HepG2 (cell line): ENCODE measurements around the gene PPCDC. TPM values are rescaled to one million over a fixed set of nuclear protein-coding genes. Genes with fewer than 3 reads are reported as not detected.
A peak's percentile ranks its signal among the peaks of the same experiment; 100 is the strongest.

Source experiments
- BCL6 ChIP-seq: IDR thresholded peaks from 2 replicates; pipeline ENCODE4 v1.6.1; 2016; ENCODE audit warnings: missing genetic modification reagents, missing compliant biosample characterization
- MXI1 ChIP-seq: IDR thresholded peaks from 3 replicates; pipeline ENCODE4 v1.6.1; 2012; ENCODE audit warnings: low read depth, low read length, inconsistent platforms, borderline replicate concordance
- NR2F6 ChIP-seq, 2 experiments: IDR thresholded peaks; 2 replicates each; pipeline ENCODE4 v1.6.1; 2016; ENCODE audit warnings: antibody characterized with exemption in 1 of 2, mild to moderate bottlenecking in 1 of 2
- RBM22 ChIP-seq: fragments of 200-400 bp; formaldehyde crosslinking; optimal IDR thresholded peaks from 2 replicates; pipeline ENCODE3; 2017; ENCODE audit warnings: mild to moderate bottlenecking, low read length, moderate library complexity
- REPIN1 ChIP-seq: sonication (generic); formaldehyde crosslinking; IDR thresholded peaks from 2 replicates; pipeline ENCODE4 v1.8.0; 2022; ENCODE audit warnings: missing genetic modification reagents, low read depth, mild to moderate bottlenecking, borderline replicate concordance
- RXRA ChIP-seq: sonication (generic); formaldehyde crosslinking; IDR thresholded peaks from 2 replicates; pipeline ENCODE4 v1.5.1; 2020; ENCODE audit warnings: missing genetic modification reagents
- SALL1 ChIP-seq: sonication (generic); formaldehyde crosslinking; IDR thresholded peaks from 2 replicates; pipeline ENCODE4 v1.8.0; 2022; ENCODE audit warnings: mild to moderate bottlenecking, missing genetic modification reagents
- SALL2 ChIP-seq: sonication (generic); formaldehyde crosslinking; IDR thresholded peaks from 2 replicates; pipeline ENCODE4 v1.8.1; 2023; ENCODE audit warnings: mild to moderate bottlenecking, missing genetic modification reagents, inconsistent platforms
- SMC3 ChIP-seq: IDR thresholded peaks from 2 replicates; pipeline ENCODE4 v1.6.1; 2011; ENCODE audit warnings: low read length, improper control_type of control experiment
- SP2 ChIP-seq: sonication (generic); formaldehyde crosslinking; IDR thresholded peaks from 2 replicates; pipeline ENCODE4 v1.5.1; 2020; ENCODE audit warnings: mild to moderate bottlenecking, missing genetic modification reagents
- THAP9 ChIP-seq: sonication (generic); formaldehyde crosslinking; IDR thresholded peaks from 2 replicates; pipeline ENCODE4; 2020; ENCODE audit warnings: missing genetic modification reagents, mild to moderate bottlenecking, borderline replicate concordance
- USF2 ChIP-seq, 2 experiments: sonication (generic) in 1 of 2; formaldehyde crosslinking in 1 of 2; IDR thresholded peaks; 2 replicates each; pipeline versions ENCODE4 v1.5.1 to v1.6.1; 2011 to 2020; ENCODE audit warnings: borderline replicate concordance in 1 of 2, low read depth in 1 of 2, low read length in 1 of 2, mild to moderate bottlenecking in 1 of 2, missing genetic modification reagents in 1 of 2, moderate library complexity in 1 of 2
- ZBTB49 ChIP-seq: sonication (generic); formaldehyde crosslinking; IDR thresholded peaks from 2 replicates; pipeline ENCODE4 v1.4.0; 2020; ENCODE audit warnings: missing genetic modification reagents, borderline replicate concordance
- ZKSCAN1 ChIP-seq: fragments of 150-350 bp; IDR thresholded peaks from 2 replicates; pipeline ENCODE4 v1.6.1; 2014; ENCODE audit warnings: low read length
- ZNF331 ChIP-seq: sonication (generic); formaldehyde crosslinking; IDR thresholded peaks from 2 replicates; pipeline ENCODE4 v1.4.0; 2020; ENCODE audit warnings: missing genetic modification reagents
- ZNF746 ChIP-seq: sonication (generic); formaldehyde crosslinking; IDR thresholded peaks from 2 replicates; pipeline ENCODE4 v1.8.0; 2022; ENCODE audit warnings: mild to moderate bottlenecking, missing genetic modification reagents
- ZNF780A ChIP-seq: sonication (generic); formaldehyde crosslinking; IDR thresholded peaks from 2 replicates; pipeline ENCODE4 v1.8.0; 2022; ENCODE audit warnings: mild to moderate bottlenecking, missing genetic modification reagents, moderate library complexity
- polyA plus RNA-seq, 8 experiments: library from polyadenylated mRNA; depleted of rRNA in 3 of 8; stranded (reverse) in 7 of 8; unstranded in 1 of 8; fragments of >200 nt; fragmentation: Illumina TruSeq in 4 of 8; extraction: Trizol in 4 of 8; gene quantifications; 2 replicates each; pipeline versions ENCODE4 v1.2.1 to v1.2.3, GENCODE V29; 2011 to 2016; ENCODE audit warnings: low read depth in 4 of 8, missing spikeins in 1 of 8, mixed read lengths in 1 of 8; ENCODE audit not compliant: insufficient read depth in 1 of 8
- total RNA-seq, 5 experiments: library from RNA; depleted of rRNA; stranded (reverse); fragments of >200 nt; fragmentation: Illumina TruSeq; extraction: Trizol; gene quantifications; 2 replicates each; pipeline ENCODE4 v1.2.3, GENCODE V29; 2016; ENCODE audit warnings: low read depth in 1 of 5
- TF ChIP-seq, protein P1 (sequence below): sonication (generic); formaldehyde crosslinking; IDR thresholded peaks from 2 replicates; pipeline ENCODE4 v1.4.0; 2020; ENCODE audit warnings: missing genetic modification reagents, borderline replicate concordance

Gene PPCDC
- total and polyA plus RNA-seq, 2 of the 13 experiments (the other 11 are each of a cell fraction or from before 2014, with no cell fraction given), result 12.3 to 12.8 TPM

DNA sequence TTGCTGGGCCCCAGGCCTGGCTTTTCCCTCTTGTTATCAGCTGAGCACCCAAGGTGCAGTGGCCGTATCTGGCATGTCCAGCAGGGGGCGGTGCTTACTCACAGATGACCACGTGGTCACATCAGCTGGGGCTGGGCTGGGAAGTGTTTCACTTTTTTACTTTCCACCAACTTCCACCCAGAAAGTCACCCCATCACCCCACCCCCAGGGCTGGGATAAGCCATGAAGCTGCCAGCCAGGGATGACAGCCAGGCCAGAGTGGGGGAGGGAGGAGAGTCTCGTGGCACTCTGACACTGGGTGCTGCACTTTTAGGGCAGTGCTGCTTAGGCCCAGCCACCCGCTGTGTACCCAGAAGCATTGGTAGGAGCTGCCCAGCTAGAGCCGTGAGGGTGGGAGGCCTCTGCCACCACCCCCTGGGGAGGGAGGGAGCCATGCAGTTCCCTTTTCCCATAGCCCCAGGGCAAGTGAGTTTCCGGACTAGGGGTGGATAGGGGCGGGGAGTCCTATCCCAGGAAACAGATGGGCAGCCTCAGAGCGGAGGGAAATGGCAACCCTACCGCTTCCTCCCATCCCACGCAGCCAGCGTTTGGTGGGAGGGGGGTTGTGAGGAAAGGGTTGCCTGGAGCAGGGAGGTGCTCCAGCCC, 6.1 kb downstream of the PPCDC start (continued):
- 0 out of 2 replicates have a peak, but pooled peaks have one; percentile 42 for TF ChIP-seq ZNF331 (CRISPR knock-in tag)
- no peak for TF ChIP-seq NR2F6 (IDR thresholded peaks at IDR 0.05)
- peak; percentile 40; the same call in 1 of the 2 replicates for TF ChIP-seq NR2F6 (CRISPR knock-in tag; IDR thresholded peaks at IDR 0.05)
- no peak for TF ChIP-seq ZNF746 (CRISPR knock-in tag)
- TF ChIP-seq REPIN1 (CRISPR knock-in tag), result no peak
- peak; percentile 49; the same call in 1 of the 2 replicates for TF ChIP-seq SALL2 (CRISPR knock-in tag)
- no peak for TF ChIP-seq RBM22
- TF ChIP-seq, protein P1, sequence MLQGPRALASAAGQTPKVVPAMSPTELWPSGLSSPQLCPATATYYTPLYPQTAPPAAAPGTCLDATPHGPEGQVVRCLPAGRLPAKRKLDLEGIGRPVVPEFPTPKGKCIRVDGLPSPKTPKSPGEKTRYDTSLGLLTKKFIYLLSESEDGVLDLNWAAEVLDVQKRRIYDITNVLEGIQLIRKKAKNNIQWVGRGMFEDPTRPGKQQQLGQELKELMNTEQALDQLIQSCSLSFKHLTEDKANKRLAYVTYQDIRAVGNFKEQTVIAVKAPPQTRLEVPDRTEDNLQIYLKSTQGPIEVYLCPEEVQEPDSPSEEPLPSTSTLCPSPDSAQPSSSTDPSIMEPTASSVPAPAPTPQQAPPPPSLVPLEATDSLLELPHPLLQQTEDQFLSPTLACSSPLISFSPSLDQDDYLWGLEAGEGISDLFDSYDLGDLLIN (CRISPR knock-in tag), result no peak
- TF ChIP-seq MXI1, result peak; percentile 50; the same call in 1 of the 3 replicates
- TF ChIP-seq ZKSCAN1, result no peak
- no peak for TF ChIP-seq ZBTB49 (CRISPR knock-in tag)
- TF ChIP-seq BCL6 (CRISPR knock-in tag), result no peak
- 0 out of 2 replicates have a peak, but pooled peaks have one; percentile 14 for TF ChIP-seq RXRA (CRISPR knock-in tag)
- no peak for TF ChIP-seq SP2 (CRISPR knock-in tag)
- 0 out of 2 replicates have a peak, but pooled peaks have one; percentile 40 for TF ChIP-seq USF2 (IDR thresholded peaks at IDR 0.05; ENCODE audit: low read depth, low read length)
- peak; percentile 24; the same call in 1 of the 2 replicates for TF ChIP-seq USF2 (CRISPR knock-in tag; IDR thresholded peaks at IDR 0.05; ENCODE audit: borderline replicate concordance)
- 0 out of 2 replicates have a peak, but pooled peaks have one; percentile 25 for TF ChIP-seq THAP9
- TF ChIP-seq ZNF780A (CRISPR knock-in tag), result no peak
- peak; percentile 93 for TF ChIP-seq SMC3
- peak; percentile 29; the same call in 1 of the 2 replicates for TF ChIP-seq SALL1 (CRISPR knock-in tag)
